ENCODE data around the gene DNAJC7. TPM values are rescaled to one million over a fixed set of nuclear protein-coding genes. Genes with fewer than 3 reads are reported as not detected.
"Not testable (repeated sequence)": the region's sequence is repeated elsewhere in the genome, so short reads cannot be mapped to it uniquely, and the experiment has no call there.

Gene DNAJC7
- total RNA-seq, 1 donor from 2014 or later: 82.0 TPM

- Histone ChIP-seq H3K4me3 (no peak overlapping the region), H3K27ac (no peak overlapping the region), H3K36me3 (peaks cover 12% of the 10 kb centered on the region), H3K27me3 (ENCODE audit: low read depth) (no peaks in the 10 kb centered on the region), H3K4me1 (no peaks in the 10 kb centered on the region), H3K9me3 (no peaks in the 10 kb centered on the region)
- TF ChIP-seq, protein P1, sequence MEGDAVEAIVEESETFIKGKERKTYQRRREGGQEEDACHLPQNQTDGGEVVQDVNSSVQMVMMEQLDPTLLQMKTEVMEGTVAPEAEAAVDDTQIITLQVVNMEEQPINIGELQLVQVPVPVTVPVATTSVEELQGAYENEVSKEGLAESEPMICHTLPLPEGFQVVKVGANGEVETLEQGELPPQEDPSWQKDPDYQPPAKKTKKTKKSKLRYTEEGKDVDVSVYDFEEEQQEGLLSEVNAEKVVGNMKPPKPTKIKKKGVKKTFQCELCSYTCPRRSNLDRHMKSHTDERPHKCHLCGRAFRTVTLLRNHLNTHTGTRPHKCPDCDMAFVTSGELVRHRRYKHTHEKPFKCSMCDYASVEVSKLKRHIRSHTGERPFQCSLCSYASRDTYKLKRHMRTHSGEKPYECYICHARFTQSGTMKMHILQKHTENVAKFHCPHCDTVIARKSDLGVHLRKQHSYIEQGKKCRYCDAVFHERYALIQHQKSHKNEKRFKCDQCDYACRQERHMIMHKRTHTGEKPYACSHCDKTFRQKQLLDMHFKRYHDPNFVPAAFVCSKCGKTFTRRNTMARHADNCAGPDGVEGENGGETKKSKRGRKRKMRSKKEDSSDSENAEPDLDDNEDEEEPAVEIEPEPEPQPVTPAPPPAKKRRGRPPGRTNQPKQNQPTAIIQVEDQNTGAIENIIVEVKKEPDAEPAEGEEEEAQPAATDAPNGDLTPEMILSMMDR (IDR thresholded peaks at IDR 0.05): no peak
- ATAC-seq (no peak), DNase-seq (no peak)
- intact Hi-C loops (cut with DNase I): no loop called here
Observed at GRCh38 chr17:41937970-41938954, 79.0 kb downstream of the DNAJC7 start.

DNA sequence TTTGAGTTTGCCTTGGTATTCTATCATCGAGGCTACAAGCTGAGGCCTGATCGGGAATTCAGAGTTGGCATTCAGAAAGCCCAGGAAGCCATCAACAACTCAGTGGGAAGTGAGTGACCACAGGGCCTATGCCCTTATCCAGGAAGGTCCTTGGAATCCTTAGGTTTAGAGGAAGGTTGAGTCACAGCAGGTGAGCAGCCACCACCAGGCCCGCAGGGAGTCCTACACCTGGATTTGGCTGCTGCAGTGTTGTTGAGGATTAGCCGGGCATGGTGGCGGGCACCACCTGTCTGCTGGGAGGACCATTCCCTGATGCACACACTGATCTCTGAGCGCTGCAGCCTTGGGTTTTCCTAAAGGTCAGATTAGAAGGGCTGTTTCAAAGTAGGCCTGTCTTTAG is 81.6 kb downstream of the DNAJC7 start:
- no peak for ATAC-seq

GRCh38 chr17:41932816-41933389 is 84.3 kb downstream of the DNAJC7 start:
- H3K4me3 ChIP-seq: no peak overlapping the region
- no peak overlapping the region for H3K27ac ChIP-seq
- DNase-seq: no peak
- no peaks in the 10 kb centered on the region for H3K27me3 ChIP-seq (ENCODE audit: low read depth)
- no peak for ATAC-seq
- H3K9me3 ChIP-seq: no peaks in the 10 kb centered on the region
- TF ChIP-seq, protein P1 (IDR thresholded peaks at IDR 0.05): no peak
- H3K36me3 ChIP-seq: peaks cover 5% of the 10 kb centered on the region
- peaks cover 14% of the 10 kb centered on the region for H3K4me1 ChIP-seq
- intact Hi-C loops (cut with DNase I): no loop called here

More for the DNA sequence above, 81.6 kb downstream of the DNAJC7 start:
- H3K36me3 ChIP-seq: peaks cover 12% of the 10 kb centered on the region
- H3K27me3 ChIP-seq (ENCODE audit: low read depth): no peaks in the 10 kb centered on the region
- no peak overlapping the region for H3K4me3 ChIP-seq
- no peak for DNase-seq
- TF ChIP-seq, protein P1 (IDR thresholded peaks at IDR 0.05): no peak
- H3K9me3 ChIP-seq: no peaks in the 10 kb centered on the region
- no peak overlapping the region for H3K27ac ChIP-seq
- H3K4me1 ChIP-seq: no peaks in the 10 kb centered on the region
- intact Hi-C loops (cut with DNase I): no loop called here

- H3K27me3 ChIP-seq (ENCODE audit: low read depth); H3K4me3 ChIP-seq; intact Hi-C loops (cut with DNase I); H3K9me3 ChIP-seq; DNase-seq; ATAC-seq; H3K27ac ChIP-seq; H3K36me3 ChIP-seq: not testable (repeated sequence)
- peaks cover 14% of the 10 kb centered on the region for H3K4me1 ChIP-seq
Observed at GRCh38 chr17:41931715-41932114, 85.5 kb downstream of the DNAJC7 start.

- intact Hi-C loops (cut with DNase I); ATAC-seq; DNase-seq; H3K36me3 ChIP-seq; H3K9me3 ChIP-seq; H3K27me3 ChIP-seq (ENCODE audit: low read depth): not testable (repeated sequence)
- Histone ChIP-seq H3K27ac (peak overlapping the region; percentile 83), H3K4me1 (peaks cover 14% of the 10 kb centered on the region), H3K4me3 (peak overlapping the region; percentile 63)
Observed at GRCh38 chr17:41930833-41931156, 86.4 kb downstream of the DNAJC7 start.

- ATAC-seq (peak; percentile 99), DNase-seq (peak; percentile 99)
- H3K27me3 ChIP-seq (ENCODE audit: low read depth): no peaks in the 10 kb centered on the region
- TF ChIP-seq, protein P1 (IDR thresholded peaks at IDR 0.05): peak; percentile 51
- peak within 1 kb of the TSS; percentile 63 for H3K4me3 ChIP-seq
- peaks cover 14% of the 10 kb centered on the region for H3K4me1 ChIP-seq
- peak within 1 kb of the TSS; percentile 83 for H3K27ac ChIP-seq
- no peaks in the 10 kb centered on the region for H3K36me3 ChIP-seq
- intact Hi-C loops (cut with DNase I): no loop called here
- H3K9me3 ChIP-seq: no peaks in the 10 kb centered on the region
Observed at GRCh38 chr17:41930009-41930832, 87.0 kb downstream of the DNAJC7 start, which contains the start of gene ODAD4. ODAD4 (plus strand) TSS chr17:41930617; CDS start chr17:41930724, 107 bp downstream.
